ENCODE results near the gene DNAH2. TPM values are rescaled to one million over a fixed set of nuclear protein-coding genes. Genes with fewer than 3 reads are reported as not detected.

DNAH2 gene
- total and polyA plus RNA-seq, 2 donors (not counting 3 experiments of a cell fraction or from before 2014, with no cell fraction given): 0.10 to 0.11 TPM

GRCh38 chr17:7875804-7876370, 158.3 kb downstream of the DNAH2 start:
- TF ChIP-seq POLR2A (IDR thresholded peaks at IDR 0.05; ENCODE audit: low read depth, low read length) (no peak), GATA2 (IDR thresholded peaks at IDR 0.05; ENCODE audit: insufficient read depth, insufficient read length, low read depth, low read length) (no peak), EZH2 (IDR thresholded peaks at IDR 0.05; ENCODE audit: borderline replicate concordance, low read depth, low read length, severe bottlenecking) (no peak), FOS (IDR thresholded peaks at IDR 0.05; ENCODE audit: borderline replicate concordance, insufficient read depth, low read length) (no peak), CTCF (IDR thresholded peaks at IDR 0.05; ENCODE audit: extremely low read depth in 1 of 2, insufficient read depth in 1 of 2, low read depth in 1 of 2, low read length in 2 of 2) (no peak), MYC (IDR thresholded peaks at IDR 0.05; ENCODE audit: low read depth, low read length) (no peak), POLR2AphosphoS5 (IDR thresholded peaks at IDR 0.05; ENCODE audit: insufficient read depth, low read depth, low read length) (no peak), JUN (IDR thresholded peaks at IDR 0.05; ENCODE audit: borderline replicate concordance, insufficient read depth, insufficient read length, low read depth) (no peak), MAX (IDR thresholded peaks at IDR 0.05; ENCODE audit: insufficient read depth, insufficient read length) (no peak)
- intact Hi-C loops (cut with micrococcal nuclease) (no loop called here), dilution Hi-C loops (cut with MboI; ENCODE audit: extremely low pct_ligation_motif_present, low sequenced_read_pairs) (no loop called here)
- no peak for DNase-seq (ENCODE audit: low read depth, low spot score)
- no peak overlapping the region for H2AFZ ChIP-seq (ENCODE audit: low read depth, low read length)
- H3K4me3 ChIP-seq (replicated peaks in 1 of 3; ENCODE audit: insufficient read depth in 1 of 3, low read depth in 1 of 3, low read length in 3 of 3): no peak overlapping the region
- ChIA-PET CTCF (no interaction called here), POLR2A (no interaction called here)
- H3K27me3 ChIP-seq (ENCODE audit: control insufficient read depth in 2 of 2, insufficient read depth in 2 of 2, low read length in 2 of 2): no peaks in the 10 kb centered on the region
- no TSS peak for BruUV-seq (replicated peaks)
- H3K27ac ChIP-seq (ENCODE audit: insufficient read depth, low read depth, low read length): no peak overlapping the region
- no peaks in the 10 kb centered on the region for H3K4me1 ChIP-seq (ENCODE audit: control insufficient read depth, extremely low read depth, insufficient read depth, low read length)
- H3K36me3 ChIP-seq (ENCODE audit: control insufficient read depth in 2 of 2, extremely low read depth in 1 of 2, insufficient read depth in 2 of 2, low read length in 2 of 2): peaks cover 10% of the 10 kb centered on the region in 2 experiments
- no peaks in the 10 kb centered on the region for H3K79me2 ChIP-seq (ENCODE audit: control insufficient read depth, insufficient read depth, low read length)
- H3K4me2 ChIP-seq (ENCODE audit: insufficient read depth, low read length): no peak overlapping the region
- H3K9ac ChIP-seq (replicated peaks; ENCODE audit: extremely low read depth, insufficient read depth, low read length): no peak overlapping the region
- H3K9me3 ChIP-seq (replicated peaks; ENCODE audit: control insufficient read depth, insufficient read depth, low read length): no peaks in the 10 kb centered on the region
- no peak for FAIRE-seq
- H4K20me1 ChIP-seq (replicated peaks; ENCODE audit: control insufficient read depth, extremely low read depth, insufficient read depth, low read length): no peaks in the 10 kb centered on the region
- H3K9me1 ChIP-seq (replicated peaks; ENCODE audit: control insufficient read depth, extremely low read depth, insufficient read depth, low read length): no peaks in the 10 kb centered on the region
